K562 (cell line): ENCODE data around the gene PTHLH. TPM values are rescaled to one million over a fixed set of nuclear protein-coding genes. Genes with fewer than 3 reads are reported as not detected.

ENCODE experiments used
- ATF7 ChIP-seq: fragments of 450-650 bp; IDR thresholded peaks from 2 replicates; pipeline ENCODE4 v1.7.1; 2014; ENCODE audit warnings: mild to moderate bottlenecking, moderate library complexity
- MAFG ChIP-seq: fragments of 450-650 bp; conservative IDR thresholded peaks from 2 replicates; pipeline ENCODE4 v1.6.1; 2016; ENCODE audit warnings: missing genetic modification characterization, missing compliant biosample characterization
- MEIS2 ChIP-seq: fragments of 450-650 bp; IDR thresholded peaks from 2 replicates; pipeline ENCODE4 v1.6.1; 2014; ENCODE audit warnings: mild to moderate bottlenecking; ENCODE audit not compliant: partially characterized antibody
- MTA1 ChIP-seq: fragments of 450-650 bp; IDR thresholded peaks from 2 replicates; pipeline ENCODE4 v1.6.1; 2017; ENCODE audit warnings: borderline replicate concordance
- MXI1 ChIP-seq: IDR thresholded peaks from 2 replicates; pipeline ENCODE4 v1.6.1; 2011; ENCODE audit warnings: low read depth, mild to moderate bottlenecking, improper control_type of control experiment, low read length
- PCBP2 ChIP-seq: fragments of 200-400 bp; formaldehyde crosslinking; IDR thresholded peaks from 2 replicates; pipeline ENCODE4 v1.6.1; 2018; ENCODE audit warnings: low read length, low read depth, mild to moderate bottlenecking, moderate library complexity; ENCODE audit not compliant: poor library complexity, severe bottlenecking
- RFX1 ChIP-seq: fragments of 450-650 bp; IDR thresholded peaks from 2 replicates; pipeline ENCODE4 v1.6.1; 2016; ENCODE audit warnings: mild to moderate bottlenecking, moderate library complexity
- SMARCC2 ChIP-seq: fragments of 450-650 bp; IDR thresholded peaks from 2 replicates; pipeline ENCODE4 v1.6.1; 2017; ENCODE audit warnings: antibody characterized with exemption, moderate library complexity, mild to moderate bottlenecking, low read depth
- polyA plus RNA-seq, 8 experiments: library from polyadenylated mRNA; depleted of rRNA in 4 of 8; stranded (reverse) in 5 of 8; unstranded in 3 of 8; fragments of >200 nt; fragmentation: Nextera tagmentation in 2 of 8; fragmentation: Illumina TruSeq in 1 of 8; extraction: Ambion mirVana in 2 of 8; extraction: Trizol in 1 of 8; gene quantifications; 2 replicates each; pipeline versions ENCODE4 v1.2.1 to v1.2.3, GENCODE V29; 2011 to 2014; ENCODE audit warnings: inconsistent platforms in 1 of 8, missing spikeins in 1 of 8
- total RNA-seq, 7 experiments: library from RNA; depleted of rRNA in 6 of 7; stranded (reverse); fragments of >200 nt in 6 of 7; fragmentation: Illumina TruSeq in 2 of 7; extraction: Trizol in 2 of 7; gene quantifications; 2 replicates each; pipeline versions ENCODE4 v1.2.1 to v1.2.3, GENCODE V29; 2011 to 2021; ENCODE audit warnings: low replicate concordance in 1 of 7
- TF ChIP-seq, protein P1 (sequence below): sonication (generic); formaldehyde crosslinking; IDR thresholded peaks from 2 replicates; pipeline ENCODE4 v1.8.1; 2023; ENCODE audit warnings: mild to moderate bottlenecking, missing genetic modification reagents
- TF ChIP-seq, protein P2 (sequence below), 2 experiments: fragments of 450-650 bp; IDR thresholded peaks; 2 replicates each; pipeline ENCODE4 v1.6.1; 2016; ENCODE audit warnings: mild to moderate bottlenecking in 2 of 2, borderline replicate concordance in 1 of 2, low read depth in 1 of 2, moderate library complexity in 1 of 2
- TF ChIP-seq, protein P3 (sequence below): fragments of 250-450 bp; sonication (Bioruptor Pico); IDR thresholded peaks from 2 replicates; pipeline ENCODE4 v1.9.0; 2021; ENCODE audit warnings: mild to moderate bottlenecking, inconsistent platforms
- TF ChIP-seq, protein P4 (sequence below): fragments of 450-650 bp; IDR thresholded peaks from 2 replicates; pipeline ENCODE4 v1.6.1; 2017; ENCODE audit warnings: antibody characterized with exemption

PTHLH gene
- total and polyA plus RNA-seq, 9 of the 15 experiments (the other 6 are each of a cell fraction or from before 2014, with no cell fraction given), result 0.14 to 2.5 (median 0.74) TPM

DNA sequence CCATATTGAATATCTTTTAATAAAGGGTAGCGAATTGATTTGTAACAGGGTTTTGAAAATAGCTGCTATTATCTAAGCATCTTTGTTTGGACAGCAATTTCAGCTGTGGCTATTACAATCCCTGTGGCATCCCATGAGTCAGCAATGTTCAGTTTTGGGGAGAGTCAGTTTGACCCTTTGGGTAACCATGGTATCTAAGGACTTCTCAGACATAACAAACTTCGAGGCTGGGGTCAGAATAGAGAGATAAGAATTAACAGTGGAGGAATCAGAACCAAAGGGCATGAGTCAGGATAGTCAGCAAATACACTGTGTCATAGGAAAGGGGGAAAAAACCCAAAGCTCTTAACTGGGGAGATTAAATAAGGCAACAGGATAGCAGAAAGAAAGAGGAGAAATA lies 11.7 kb upstream of the PTHLH start (continued):
- TF ChIP-seq, protein P1, sequence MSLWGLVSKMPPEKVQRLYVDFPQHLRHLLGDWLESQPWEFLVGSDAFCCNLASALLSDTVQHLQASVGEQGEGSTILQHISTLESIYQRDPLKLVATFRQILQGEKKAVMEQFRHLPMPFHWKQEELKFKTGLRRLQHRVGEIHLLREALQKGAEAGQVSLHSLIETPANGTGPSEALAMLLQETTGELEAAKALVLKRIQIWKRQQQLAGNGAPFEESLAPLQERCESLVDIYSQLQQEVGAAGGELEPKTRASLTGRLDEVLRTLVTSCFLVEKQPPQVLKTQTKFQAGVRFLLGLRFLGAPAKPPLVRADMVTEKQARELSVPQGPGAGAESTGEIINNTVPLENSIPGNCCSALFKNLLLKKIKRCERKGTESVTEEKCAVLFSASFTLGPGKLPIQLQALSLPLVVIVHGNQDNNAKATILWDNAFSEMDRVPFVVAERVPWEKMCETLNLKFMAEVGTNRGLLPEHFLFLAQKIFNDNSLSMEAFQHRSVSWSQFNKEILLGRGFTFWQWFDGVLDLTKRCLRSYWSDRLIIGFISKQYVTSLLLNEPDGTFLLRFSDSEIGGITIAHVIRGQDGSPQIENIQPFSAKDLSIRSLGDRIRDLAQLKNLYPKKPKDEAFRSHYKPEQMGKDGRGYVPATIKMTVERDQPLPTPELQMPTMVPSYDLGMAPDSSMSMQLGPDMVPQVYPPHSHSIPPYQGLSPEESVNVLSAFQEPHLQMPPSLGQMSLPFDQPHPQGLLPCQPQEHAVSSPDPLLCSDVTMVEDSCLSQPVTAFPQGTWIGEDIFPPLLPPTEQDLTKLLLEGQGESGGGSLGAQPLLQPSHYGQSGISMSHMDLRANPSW (CRISPR knock-in tag), result no peak
- TF ChIP-seq RFX1 (peak; percentile 79), PCBP2 (no peak), MXI1 (no peak), MAFG (tag) (peak; percentile 97), ATF7 (peak; percentile 31; the same call in 1 of the 2 replicates), MTA1 (no peak), MEIS2 (peak; percentile 8), SMARCC2 (0 out of 2 replicates have a peak, but pooled peaks have one; percentile 27)
- TF ChIP-seq, protein P2, sequence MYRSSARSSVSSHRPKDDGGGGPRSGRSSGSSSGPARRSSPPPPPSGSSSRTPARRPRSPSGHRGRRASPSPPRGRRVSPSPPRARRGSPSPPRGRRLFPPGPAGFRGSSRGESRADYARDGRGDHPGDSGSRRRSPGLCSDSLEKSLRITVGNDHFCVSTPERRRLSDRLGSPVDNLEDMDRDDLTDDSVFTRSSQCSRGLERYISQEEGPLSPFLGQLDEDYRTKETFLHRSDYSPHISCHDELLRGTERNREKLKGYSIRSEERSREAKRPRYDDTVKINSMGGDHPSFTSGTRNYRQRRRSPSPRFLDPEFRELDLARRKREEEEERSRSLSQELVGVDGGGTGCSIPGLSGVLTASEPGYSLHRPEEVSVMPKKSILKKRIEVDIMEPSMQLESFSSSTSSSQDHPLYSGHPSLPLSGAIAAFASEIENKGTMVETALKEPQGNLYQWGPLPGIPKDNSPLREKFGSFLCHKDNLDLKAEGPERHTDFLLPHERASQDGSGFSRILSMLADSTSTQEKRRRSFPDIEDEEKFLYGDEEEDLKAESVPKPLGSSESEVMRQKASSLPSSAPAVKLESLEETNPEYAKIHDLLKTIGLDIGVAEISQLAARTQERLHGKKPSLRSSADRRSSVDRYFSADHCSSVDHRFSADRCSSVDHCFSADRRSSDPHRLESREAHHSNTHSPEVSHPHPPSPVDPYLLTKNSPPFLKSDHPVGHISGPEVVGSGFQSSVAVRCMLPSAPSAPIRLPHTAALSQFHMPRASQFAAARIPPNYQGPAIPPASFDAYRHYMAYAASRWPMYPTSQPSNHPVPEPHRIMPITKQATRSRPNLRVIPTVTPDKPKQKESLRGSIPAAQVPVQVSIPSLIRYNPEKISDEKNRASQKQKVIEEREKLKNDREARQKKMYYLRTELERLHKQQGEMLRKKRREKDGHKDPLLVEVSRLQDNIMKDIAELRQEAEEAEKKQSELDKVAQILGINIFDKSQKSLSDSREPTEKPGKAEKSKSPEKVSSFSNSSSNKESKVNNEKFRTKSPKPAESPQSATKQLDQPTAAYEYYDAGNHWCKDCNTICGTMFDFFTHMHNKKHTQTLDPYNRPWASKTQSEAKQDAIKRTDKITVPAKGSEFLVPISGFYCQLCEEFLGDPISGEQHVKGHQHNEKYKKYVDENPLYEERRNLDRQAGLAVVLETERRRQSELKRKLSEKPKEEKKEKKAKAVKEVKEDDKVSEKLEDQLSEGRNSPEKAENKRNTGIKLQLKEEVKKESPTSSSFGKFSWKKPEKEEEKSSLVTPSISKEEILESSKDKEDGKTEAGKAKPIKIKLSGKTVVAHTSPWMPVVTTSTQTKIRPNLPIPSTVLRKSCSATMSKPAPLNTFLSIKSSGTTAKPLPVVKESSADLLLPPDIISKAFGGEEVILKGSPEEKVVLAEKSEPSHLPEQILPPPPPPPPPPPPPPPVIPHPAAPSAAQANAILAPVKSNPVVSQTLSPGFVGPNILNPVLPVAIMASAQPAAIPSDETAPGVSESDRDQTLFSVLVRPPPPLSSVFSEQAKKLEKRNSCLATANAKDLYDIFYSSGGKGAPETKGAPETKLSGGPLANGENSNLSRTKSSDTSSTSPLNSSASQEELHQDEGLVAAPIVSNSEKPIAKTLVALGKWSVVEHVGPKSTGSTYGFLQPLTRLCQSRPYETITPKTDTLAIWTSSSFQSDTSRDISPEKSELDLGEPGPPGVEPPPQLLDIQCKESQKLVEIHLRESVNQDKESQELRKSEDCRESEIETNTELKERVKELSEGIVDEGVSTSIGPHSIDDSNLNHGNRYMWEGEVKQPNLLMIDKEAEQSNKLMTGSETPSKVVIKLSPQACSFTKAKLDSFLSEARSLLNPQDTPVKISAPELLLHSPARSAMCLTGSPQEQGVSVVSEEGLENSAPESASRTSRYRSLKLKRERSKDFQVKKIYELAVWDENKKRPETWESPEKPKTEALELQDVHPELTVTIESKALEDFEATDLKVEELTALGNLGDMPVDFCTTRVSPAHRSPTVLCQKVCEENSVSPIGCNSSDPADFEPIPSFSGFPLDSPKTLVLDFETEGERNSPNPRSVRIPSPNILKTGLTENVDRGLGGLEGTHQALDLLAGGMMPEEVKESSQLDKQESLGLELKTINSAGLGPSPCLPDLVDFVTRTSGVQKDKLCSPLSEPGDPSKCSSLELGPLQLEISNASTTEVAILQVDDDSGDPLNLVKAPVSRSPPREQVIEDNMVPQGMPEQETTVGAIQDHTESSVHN (IDR thresholded peaks at IDR 0.05; ENCODE audit: borderline replicate concordance in 1 of 2, low read depth in 1 of 2), result peak in 1 of 2 experiments; percentile 45; a peak in 1 of 4 replicates
- TF ChIP-seq, protein P3, sequence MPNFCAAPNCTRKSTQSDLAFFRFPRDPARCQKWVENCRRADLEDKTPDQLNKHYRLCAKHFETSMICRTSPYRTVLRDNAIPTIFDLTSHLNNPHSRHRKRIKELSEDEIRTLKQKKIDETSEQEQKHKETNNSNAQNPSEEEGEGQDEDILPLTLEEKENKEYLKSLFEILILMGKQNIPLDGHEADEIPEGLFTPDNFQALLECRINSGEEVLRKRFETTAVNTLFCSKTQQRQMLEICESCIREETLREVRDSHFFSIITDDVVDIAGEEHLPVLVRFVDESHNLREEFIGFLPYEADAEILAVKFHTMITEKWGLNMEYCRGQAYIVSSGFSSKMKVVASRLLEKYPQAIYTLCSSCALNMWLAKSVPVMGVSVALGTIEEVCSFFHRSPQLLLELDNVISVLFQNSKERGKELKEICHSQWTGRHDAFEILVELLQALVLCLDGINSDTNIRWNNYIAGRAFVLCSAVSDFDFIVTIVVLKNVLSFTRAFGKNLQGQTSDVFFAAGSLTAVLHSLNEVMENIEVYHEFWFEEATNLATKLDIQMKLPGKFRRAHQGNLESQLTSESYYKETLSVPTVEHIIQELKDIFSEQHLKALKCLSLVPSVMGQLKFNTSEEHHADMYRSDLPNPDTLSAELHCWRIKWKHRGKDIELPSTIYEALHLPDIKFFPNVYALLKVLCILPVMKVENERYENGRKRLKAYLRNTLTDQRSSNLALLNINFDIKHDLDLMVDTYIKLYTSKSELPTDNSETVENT (CRISPR knock-in tag), result no peak
- TF ChIP-seq, protein P4, sequence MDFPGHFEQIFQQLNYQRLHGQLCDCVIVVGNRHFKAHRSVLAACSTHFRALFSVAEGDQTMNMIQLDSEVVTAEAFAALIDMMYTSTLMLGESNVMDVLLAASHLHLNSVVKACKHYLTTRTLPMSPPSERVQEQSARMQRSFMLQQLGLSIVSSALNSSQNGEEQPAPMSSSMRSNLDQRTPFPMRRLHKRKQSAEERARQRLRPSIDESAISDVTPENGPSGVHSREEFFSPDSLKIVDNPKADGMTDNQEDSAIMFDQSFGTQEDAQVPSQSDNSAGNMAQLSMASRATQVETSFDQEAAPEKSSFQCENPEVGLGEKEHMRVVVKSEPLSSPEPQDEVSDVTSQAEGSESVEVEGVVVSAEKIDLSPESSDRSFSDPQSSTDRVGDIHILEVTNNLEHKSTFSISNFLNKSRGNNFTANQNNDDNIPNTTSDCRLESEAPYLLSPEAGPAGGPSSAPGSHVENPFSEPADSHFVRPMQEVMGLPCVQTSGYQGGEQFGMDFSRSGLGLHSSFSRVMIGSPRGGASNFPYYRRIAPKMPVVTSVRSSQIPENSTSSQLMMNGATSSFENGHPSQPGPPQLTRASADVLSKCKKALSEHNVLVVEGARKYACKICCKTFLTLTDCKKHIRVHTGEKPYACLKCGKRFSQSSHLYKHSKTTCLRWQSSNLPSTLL, result no peak
